ENCODE results near the gene BOD1.

- no peak for TF ChIP-seq POLR2A (IDR thresholded peaks at IDR 0.05)
- no peak for TF ChIP-seq POLR2AphosphoS5 (IDR thresholded peaks at IDR 0.05; ENCODE audit: insufficient read depth in 1 of 2, low read depth in 1 of 2)
- TF ChIP-seq, protein P1, sequence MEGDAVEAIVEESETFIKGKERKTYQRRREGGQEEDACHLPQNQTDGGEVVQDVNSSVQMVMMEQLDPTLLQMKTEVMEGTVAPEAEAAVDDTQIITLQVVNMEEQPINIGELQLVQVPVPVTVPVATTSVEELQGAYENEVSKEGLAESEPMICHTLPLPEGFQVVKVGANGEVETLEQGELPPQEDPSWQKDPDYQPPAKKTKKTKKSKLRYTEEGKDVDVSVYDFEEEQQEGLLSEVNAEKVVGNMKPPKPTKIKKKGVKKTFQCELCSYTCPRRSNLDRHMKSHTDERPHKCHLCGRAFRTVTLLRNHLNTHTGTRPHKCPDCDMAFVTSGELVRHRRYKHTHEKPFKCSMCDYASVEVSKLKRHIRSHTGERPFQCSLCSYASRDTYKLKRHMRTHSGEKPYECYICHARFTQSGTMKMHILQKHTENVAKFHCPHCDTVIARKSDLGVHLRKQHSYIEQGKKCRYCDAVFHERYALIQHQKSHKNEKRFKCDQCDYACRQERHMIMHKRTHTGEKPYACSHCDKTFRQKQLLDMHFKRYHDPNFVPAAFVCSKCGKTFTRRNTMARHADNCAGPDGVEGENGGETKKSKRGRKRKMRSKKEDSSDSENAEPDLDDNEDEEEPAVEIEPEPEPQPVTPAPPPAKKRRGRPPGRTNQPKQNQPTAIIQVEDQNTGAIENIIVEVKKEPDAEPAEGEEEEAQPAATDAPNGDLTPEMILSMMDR (IDR thresholded peaks at IDR 0.05), result no peak
Observed at GRCh38 chr5:173583346-173583745, 33.1 kb downstream of the BOD1 start.

Measured in vagina (tissue), 2 donors.